NT2/D1 (cell line): ENCODE data around the gene KLHL17.

Experiments used
- YY1 ChIP-seq: IDR thresholded peaks from 2 replicates; pipeline ENCODE4 v1.6.1; 2011; ENCODE audit not compliant: insufficient read length, insufficient read depth
- ZNF274 ChIP-seq: IDR thresholded peaks from 2 replicates; pipeline ENCODE4 v1.6.1; 2011; ENCODE audit warnings: mild to moderate bottlenecking, low read depth, low read length

GRCh38 chr1:921011-921837 lies 39.2 kb upstream of the KLHL17 start:
- TF ChIP-seq ZNF274, result no peak
- no peak for TF ChIP-seq YY1
